Measurements from ENCODE around the gene C1orf116.

Gene C1orf116

GRCh38 chr1:207034208-207034607, 1.7 kb upstream of the C1orf116 start:
- DNase-seq, result no peak

GRCh38 chr1:207033302-207033701, 746 bp upstream of the C1orf116 start:
- no peak for DNase-seq

GRCh38 chr1:207031632-207032264, 808 bp downstream of the C1orf116 start:
- no peak for DNase-seq

GRCh38 chr1:207031016-207031415, 1.5 kb downstream of the C1orf116 start:
- no peak for DNase-seq

- no peak for DNase-seq
Measured at GRCh38 chr1:207030522-207031009, 2.0 kb downstream of the C1orf116 start.

- DNase-seq, result no peak
Measured at GRCh38 chr1:207029701-207030521, 2.6 kb downstream of the C1orf116 start.

- DNase-seq, result no peak
Measured at GRCh38 chr1:207028884-207029650, 3.5 kb downstream of the C1orf116 start.

GRCh38 chr1:207027921-207028320, 4.6 kb downstream of the C1orf116 start:
- no peak for DNase-seq

- no peak for DNase-seq
Measured at GRCh38 chr1:207027206-207027777, 5.3 kb downstream of the C1orf116 start.

- no peak for DNase-seq
Measured at GRCh38 chr1:207026104-207026534, 6.4 kb downstream of the C1orf116 start.

- DNase-seq, result no peak
Measured at GRCh38 chr1:207025146-207025880, 7.2 kb downstream of the C1orf116 start.

GRCh38 chr1:207024202-207025145, 8.1 kb downstream of the C1orf116 start:
- peak; percentile 4 for DNase-seq

- no peak for DNase-seq
Measured at GRCh38 chr1:207022996-207023679, 9.4 kb downstream of the C1orf116 start.

- DNase-seq, result no peak
Measured at GRCh38 chr1:207021876-207022596, 10.5 kb downstream of the C1orf116 start.

GRCh38 chr1:207021139-207021861, 11.3 kb downstream of the C1orf116 start:
- no peak for DNase-seq

GRCh38 chr1:207020709-207021107, 11.8 kb downstream of the C1orf116 start:
- DNase-seq, result peak; percentile 18

- DNase-seq, result no peak
Measured at GRCh38 chr1:207020065-207020708, 12.4 kb downstream of the C1orf116 start.

- DNase-seq, result no peak
Measured at GRCh38 chr1:207019661-207020060, 12.9 kb downstream of the C1orf116 start.

- DNase-seq, result no peak
Measured at GRCh38 chr1:207019161-207019560, 13.4 kb downstream of the C1orf116 start.

All from CD4-positive, alpha-beta T cell treated with Interferon gamma for 1 hour (primary cell).